Stimulated activated CD4-positive, alpha-beta T cell treated with anti-CD3 and anti-CD28 coated beads, Interleukin-12 subunit alpha, Interleukin-12 subunit beta, amount 100 ng/mL, for 24 hours (primary cell): ENCODE data around the gene PACSIN3.

Experiments
- DNase-seq, 2 experiments: peaks; one replicate each; pipeline ENCODE4 v3.0.0-alpha.2; 2020; ENCODE audit warnings: low read depth in 2 of 2

The PACSIN3 gene

DNA sequence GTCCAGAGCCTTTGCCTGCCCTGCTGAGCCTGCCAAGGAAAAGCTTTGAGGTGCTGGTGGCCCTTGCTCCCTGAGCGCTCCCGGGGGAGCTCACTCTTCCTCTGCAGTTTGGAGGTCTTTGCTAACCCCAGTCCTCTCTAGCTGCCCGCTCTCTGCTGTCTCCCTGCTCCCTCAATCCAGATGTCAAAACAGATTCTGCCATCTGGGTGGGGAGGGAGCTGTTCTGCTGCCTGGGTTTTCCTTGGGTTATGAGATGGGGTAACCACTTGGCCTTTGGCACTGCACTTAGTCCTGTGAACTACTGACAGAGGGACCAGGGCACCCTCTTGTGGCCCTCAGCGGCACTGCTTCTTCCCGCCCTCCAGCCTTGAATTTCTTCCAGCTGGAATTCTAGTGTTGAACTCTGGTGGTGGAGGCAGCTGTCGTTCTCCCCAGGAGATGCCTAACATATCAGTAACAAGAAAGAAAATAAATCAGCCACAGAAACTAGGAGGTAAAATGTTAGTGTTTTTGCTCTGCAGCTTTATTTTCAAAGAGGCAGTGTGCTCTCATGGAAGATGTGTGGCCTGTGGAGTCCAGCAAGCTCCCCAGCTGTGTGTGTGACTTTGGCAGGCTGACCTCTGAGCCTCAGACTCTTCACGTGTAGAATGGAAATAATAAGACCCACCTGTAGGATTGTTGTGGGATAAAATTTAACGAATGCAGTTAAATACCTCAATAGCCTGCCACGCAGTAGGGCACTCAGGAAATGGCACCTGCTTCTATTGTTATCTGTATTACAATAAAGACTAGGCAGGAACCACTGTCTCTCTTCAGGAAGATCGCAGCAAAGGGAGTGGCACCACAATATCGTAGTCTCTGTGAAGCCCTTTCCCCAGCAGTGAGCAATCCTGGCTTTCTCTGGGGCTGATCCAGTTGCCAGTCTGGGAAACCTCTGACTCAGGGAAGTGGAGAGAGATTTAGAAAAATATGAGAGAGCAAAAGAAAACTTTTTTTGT, 33.0 kb downstream of the PACSIN3 start:
- peak; percentile 31 to 61 for DNase-seq

GRCh38 chr11:47152126-47152952, 33.9 kb downstream of the PACSIN3 start:
- no peak for DNase-seq

DNA sequence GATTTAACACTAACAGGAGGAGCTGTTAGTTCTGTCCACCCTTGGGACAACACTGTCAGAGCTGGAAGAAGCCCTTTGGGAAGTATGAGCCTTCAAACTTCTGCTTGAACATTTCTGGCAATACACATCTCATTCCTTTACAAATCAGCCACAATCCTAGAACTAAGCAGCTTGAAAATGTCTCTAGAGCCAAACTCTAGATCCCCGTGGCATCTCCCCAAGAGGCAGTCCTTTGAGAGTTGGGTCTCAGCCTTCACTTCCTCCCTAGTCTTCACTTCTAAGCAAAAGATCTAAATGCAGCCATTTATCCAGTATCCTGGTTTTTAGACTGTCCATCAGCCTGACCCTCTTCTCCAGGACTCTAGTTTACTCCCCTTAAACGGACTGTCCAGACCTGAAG, 36.5 kb downstream of the PACSIN3 start:
- no peak for DNase-seq

- no peak for DNase-seq
Observed at GRCh38 chr11:47148903-47149531, 37.2 kb downstream of the PACSIN3 start.

- no peak for DNase-seq
Observed at GRCh38 chr11:47148270-47148669, 38.0 kb downstream of the PACSIN3 start.

GRCh38 chr11:47147681-47148080, 38.6 kb downstream of the PACSIN3 start:
- no peak for DNase-seq

DNA sequence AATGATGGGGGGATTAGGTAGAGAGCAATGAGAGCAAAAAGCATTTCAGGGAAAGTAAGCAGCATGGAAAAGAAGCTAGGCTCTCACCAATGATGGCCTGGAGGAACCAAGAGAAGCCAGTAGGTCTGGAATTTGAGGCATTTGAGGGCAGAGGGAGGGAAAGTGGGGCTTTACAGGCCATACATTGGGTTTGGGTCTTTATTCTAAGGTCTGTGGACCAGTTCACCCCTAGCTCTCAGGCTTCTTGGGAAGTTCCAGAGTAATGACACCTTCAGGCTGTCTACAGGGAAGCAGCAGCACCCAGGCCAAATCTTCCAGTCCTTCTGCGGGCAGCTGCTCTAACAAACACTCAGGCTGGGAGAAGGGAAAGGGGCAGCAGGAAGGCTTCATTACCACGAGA, 39.0 kb downstream of the PACSIN3 start:
- DNase-seq = no peak

GRCh38 chr11:47144541-47144940, 41.7 kb downstream of the PACSIN3 start:
- DNase-seq = no peak

DNA sequence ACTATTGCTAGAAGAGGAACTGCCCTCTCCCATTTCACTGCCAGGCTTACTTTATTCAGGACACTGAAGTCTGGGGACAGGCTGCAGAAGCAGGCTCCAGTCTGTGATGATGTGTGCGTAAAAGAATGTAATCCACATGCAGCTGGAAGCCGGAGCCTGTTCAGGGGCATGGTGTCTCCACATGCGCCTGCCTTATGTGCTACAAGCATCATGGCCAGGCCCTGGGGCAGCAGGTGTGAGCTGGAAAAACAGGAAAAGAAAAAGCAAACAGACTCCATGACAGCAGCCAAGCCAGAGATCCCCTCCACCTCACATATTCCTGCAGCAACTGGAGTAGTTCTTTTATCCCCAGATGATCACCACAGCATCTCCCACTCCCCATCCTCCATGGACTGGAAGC, 42.9 kb downstream of the PACSIN3 start:
- DNase-seq = no peak

GRCh38 chr11:47139878-47140277, 46.4 kb downstream of the PACSIN3 start:
- no peak for DNase-seq

DNA sequence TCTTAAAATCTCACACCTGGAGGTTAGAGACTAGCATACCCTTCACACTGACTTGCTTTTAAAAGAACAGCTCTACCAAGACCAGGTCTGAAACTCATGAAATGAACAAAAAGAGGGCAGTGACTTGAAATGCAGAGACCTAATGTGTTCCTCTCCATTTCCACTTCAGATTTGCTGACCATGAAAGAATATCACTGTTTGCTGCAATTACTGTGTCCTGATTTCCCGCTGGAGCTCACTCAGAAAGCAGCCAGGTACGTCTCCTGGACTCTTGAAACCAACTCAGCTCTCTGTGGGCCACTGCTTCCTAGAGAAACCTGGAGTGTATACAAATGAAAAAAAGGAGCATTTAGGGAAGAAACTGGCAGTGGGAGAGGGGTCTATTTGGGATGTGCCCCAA, 48.8 kb downstream of the PACSIN3 start:
- DNase-seq = no peak

DNA sequence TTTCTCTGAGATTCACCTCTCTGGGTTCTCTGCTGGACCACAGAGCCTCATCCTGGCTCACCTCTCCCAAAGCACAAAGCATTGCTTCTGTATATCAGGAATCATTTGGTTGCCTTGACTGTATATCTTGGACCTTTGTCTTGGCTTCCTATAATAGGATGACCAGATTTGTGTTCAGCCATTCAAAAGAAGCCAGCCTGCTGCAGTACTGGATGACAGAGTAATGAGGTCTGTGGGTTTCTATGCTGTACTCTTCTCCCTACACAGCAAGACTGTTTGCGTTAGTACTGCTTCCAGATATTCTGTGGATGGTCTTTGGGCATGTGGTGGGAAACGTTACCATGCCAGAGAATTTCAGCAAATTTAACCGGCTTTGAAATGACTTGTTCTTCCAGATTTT, 49.3 kb downstream of the PACSIN3 start:
- DNase-seq = no peak

DNA sequence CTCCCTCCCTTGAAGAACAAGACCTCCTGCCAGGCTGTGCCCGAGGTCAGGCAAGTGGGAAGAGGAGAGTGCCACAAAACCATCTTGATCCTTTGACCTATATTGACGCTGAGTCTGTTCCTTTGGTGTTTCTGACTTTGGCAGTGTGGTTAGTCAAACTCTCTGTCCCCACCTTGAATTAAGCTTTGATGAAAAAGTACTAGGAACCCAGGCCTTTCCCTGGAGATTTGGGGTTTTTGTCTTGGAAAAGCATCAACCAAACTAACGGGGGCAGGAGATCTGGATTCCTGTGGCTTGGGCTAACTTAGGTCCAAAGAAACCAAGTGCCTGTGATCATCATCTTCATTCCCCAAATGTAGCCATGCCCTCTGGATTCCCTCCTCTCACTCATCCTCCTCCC, 49.9 kb downstream of the PACSIN3 start:
- DNase-seq = no peak

DNA sequence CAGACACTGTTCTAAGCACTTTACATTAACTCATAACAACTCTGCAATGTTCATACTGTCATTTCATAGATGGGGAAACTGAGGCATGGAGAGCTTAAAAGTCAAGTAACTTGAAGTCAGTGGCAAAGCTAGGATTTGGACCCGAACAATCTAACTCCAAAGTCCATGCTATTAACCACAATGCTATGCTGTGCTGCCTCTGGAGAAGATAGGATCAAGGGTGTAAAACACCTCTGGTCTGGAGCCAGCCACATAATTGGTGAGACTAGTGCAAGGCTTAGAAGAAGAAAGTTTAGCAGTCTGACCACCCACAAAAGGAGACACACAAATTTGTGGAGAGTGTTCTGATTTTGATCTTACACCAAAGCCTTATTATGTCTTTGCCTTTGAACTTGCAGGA, 53.3 kb downstream of the PACSIN3 start:
- DNase-seq = no peak

DNA sequence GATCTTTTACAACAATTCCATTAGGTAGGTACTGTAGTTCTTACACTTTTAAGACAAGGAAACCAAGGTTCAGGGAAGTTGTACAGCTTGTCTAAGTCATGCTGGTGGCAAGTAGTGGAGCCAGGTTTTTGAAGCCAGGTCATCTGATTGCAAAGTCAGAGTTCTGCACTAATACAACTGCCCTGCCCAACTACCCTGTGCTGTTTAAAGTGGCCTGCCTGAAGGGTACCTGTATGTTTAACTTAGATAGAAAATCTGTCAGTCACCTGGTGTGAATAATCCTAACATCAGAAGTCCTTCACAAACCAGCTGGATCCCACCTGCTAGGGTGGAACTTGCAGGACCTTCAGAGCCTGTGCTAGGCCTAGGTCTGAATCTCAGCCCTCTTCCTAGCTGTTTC, 53.7 kb downstream of the PACSIN3 start:
- no peak for DNase-seq

DNA sequence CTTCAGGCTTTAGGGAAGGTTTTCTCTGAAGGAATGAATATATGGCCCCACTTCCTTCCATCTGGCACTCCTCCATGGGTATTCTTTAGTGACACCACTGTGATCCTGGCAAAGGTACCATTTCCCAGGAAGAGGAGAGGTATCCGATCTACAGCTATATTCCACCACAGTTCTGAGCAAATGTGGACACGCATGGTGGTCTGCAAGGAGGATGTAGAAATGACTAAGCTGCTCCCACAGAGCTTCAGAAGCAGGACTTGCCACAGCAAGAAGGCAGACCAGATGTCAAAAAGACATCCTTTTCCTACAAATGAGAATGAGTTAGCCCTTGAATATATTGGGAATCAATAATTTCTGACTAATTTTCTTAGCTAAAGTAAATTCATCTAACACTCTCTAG, 55.1 kb downstream of the PACSIN3 start:
- DNase-seq = no peak

GRCh38 chr11:47130543-47130942, 55.7 kb downstream of the PACSIN3 start:
- no peak for DNase-seq
